ENCODE measurements around the gene SUOX.
"Not testable (repeated sequence)": the region's sequence is repeated elsewhere in the genome, so short reads cannot be mapped to it uniquely, and the experiment has no call there.

SUOX gene

DNA sequence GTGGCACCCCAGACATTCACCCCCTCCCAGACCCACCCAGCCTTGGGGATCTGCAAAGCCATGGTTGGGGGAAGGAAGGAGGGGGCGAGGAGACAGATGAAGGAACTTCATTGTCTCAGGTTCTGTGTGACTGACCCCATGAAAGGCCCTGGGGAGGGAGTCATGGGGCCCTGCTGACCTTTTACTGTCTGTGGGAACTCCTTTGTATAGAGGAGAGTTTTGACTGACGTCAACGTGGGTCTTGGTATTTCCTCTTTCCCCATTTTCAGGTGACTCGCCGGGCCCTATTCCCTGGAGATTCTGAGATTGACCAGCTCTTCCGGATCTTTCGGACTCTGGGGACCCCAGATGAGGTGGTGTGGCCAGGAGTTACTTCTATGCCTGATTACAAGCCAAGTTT, 26.3 kb upstream of the SUOX start:
- H3K4me1 ChIP-seq (ENCODE audit: control insufficient read depth, insufficient read depth, low read length), result peaks cover 26% of the 10 kb centered on the region
- no peak overlapping the region for H3K27ac ChIP-seq (ENCODE audit: low read length)
- no peaks in the 10 kb centered on the region for H3K27me3 ChIP-seq (ENCODE audit: control insufficient read depth in 1 of 2, insufficient read depth in 2 of 2, low read length in 2 of 2)
- H3K4me3 ChIP-seq (ENCODE audit: low read length in 2 of 2), result no peak overlapping the region
- no peaks in the 10 kb centered on the region for H3K9me3 ChIP-seq (ENCODE audit: control insufficient read depth in 2 of 2, low read length in 2 of 2)
- no peak overlapping the region for H3K9ac ChIP-seq (ENCODE audit: low read length in 2 of 2)
- H3K36me3 ChIP-seq (ENCODE audit: control insufficient read depth in 2 of 2, insufficient read depth in 2 of 2, low read length in 2 of 2), result peaks cover 0 to 2% of the 10 kb centered on the region in 2 donors

DNA sequence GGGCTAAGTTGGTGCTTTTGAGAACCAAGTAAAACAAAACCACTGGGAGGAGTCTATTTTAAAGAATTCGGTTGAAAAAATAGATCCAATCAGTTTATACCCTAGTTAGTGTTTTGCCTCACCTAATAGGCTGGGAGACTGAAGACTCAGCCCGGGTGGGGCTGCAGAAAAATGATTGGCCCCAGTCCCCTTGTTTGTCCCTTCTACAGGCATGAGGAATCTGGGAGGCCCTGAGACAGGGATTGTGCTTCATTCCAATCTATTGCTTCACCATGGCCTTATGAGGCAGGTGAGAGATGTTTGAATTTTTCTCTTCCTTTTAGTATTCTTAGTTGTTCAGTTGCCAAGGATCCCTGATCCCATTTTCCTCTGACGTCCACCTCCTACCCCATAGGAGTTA, 25.0 kb upstream of the SUOX start:
- Histone ChIP-seq H3K9ac (ENCODE audit: low read length in 2 of 2) (peak overlapping the region in 1 of 2 donors; percentile 71), H3K4me3 (ENCODE audit: low read length in 2 of 2) (peak overlapping the region in 1 of 2 donors; percentile 30)

DNA sequence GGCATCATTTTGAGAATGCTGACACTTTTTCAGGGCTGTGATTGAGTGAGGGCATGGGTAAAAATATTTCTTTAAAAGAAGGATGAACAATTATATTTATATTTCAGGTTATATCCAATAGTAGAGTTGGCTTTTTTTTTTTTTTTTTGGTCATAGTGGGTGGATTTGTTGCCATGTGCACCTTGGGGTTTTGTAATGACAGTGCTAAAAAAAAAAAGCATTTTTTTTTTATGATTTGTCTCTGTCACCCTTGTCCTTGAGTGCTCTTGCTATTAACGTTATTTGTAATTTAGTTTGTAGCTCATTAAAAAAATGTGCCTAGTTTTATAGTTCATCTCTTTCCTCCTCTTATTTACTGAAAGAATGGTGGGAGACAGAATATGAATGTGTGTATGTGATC, 24.6 kb upstream of the SUOX start:
- peak overlapping the region; percentile 71 to 86 for H3K9ac ChIP-seq (ENCODE audit: low read length in 2 of 2)
- H3K36me3 ChIP-seq (ENCODE audit: control insufficient read depth in 2 of 2, insufficient read depth in 2 of 2, low read length in 2 of 2), result peaks cover 0 to 2% of the 10 kb centered on the region in 2 donors
- peak overlapping the region; percentile 76 to 90 for H3K4me3 ChIP-seq (ENCODE audit: low read length in 2 of 2)
- H3K9me3 ChIP-seq (ENCODE audit: control insufficient read depth in 2 of 2, low read length in 2 of 2), result no peaks in the 10 kb centered on the region
- H3K27ac ChIP-seq (ENCODE audit: low read length), result peak overlapping the region; percentile 90
- peaks cover 18% of the 10 kb centered on the region for H3K4me1 ChIP-seq (ENCODE audit: control insufficient read depth, insufficient read depth, low read length)
- no peaks in the 10 kb centered on the region for H3K27me3 ChIP-seq (ENCODE audit: control insufficient read depth in 1 of 2, insufficient read depth in 2 of 2, low read length in 2 of 2)

More for the DNA sequence above, 25.0 kb upstream of the SUOX start:
- H3K36me3 ChIP-seq (ENCODE audit: control insufficient read depth in 2 of 2, insufficient read depth in 2 of 2, low read length in 2 of 2), result peaks cover 0 to 2% of the 10 kb centered on the region in 2 donors
- H3K9me3 ChIP-seq (ENCODE audit: control insufficient read depth in 2 of 2, low read length in 2 of 2), result no peaks in the 10 kb centered on the region
- H3K4me1 ChIP-seq (ENCODE audit: control insufficient read depth, insufficient read depth, low read length), result peaks cover 22% of the 10 kb centered on the region
- H3K27ac ChIP-seq (ENCODE audit: low read length), result peak overlapping the region; percentile 90
- no peaks in the 10 kb centered on the region for H3K27me3 ChIP-seq (ENCODE audit: control insufficient read depth in 1 of 2, insufficient read depth in 2 of 2, low read length in 2 of 2)

DNA sequence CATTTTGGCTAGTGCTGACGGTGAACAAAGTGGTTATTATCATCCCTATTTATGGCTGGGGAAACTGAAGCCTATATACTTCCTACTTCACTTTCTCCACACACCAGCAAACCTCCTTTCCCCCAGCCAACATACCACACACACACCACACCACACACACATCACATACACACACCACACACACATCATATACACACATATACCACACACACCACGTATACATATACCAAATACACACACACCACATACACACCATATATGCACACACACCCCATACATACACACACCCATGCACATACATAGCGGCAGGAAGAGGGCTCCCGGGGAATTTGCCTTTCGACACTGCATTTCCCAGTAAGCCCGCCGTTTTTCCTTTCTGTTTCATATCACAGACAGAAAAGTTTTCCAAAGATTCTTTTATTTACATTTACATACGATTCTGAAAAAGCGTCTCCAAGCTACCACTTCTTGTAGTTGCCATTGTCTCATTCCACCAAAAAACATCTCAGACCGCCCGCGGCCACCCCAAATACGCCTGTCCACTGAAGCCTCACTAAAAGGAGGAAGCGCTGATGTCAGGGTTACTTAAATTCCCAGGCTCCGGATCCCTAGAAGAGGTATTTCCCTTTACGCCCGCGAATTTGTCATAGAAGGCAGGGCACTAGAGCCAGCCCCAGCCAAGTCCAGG, 24.0 kb upstream of the SUOX start:
- H3K9me3 ChIP-seq (ENCODE audit: control insufficient read depth in 2 of 2, low read length in 2 of 2), result no peaks in the 10 kb centered on the region
- peak overlapping the region; percentile 90 for H3K27ac ChIP-seq (ENCODE audit: low read length)
- no peaks in the 10 kb centered on the region for H3K27me3 ChIP-seq (ENCODE audit: control insufficient read depth in 1 of 2, insufficient read depth in 2 of 2, low read length in 2 of 2)
- H3K4me3 ChIP-seq (ENCODE audit: low read length in 2 of 2), result peak overlapping the region; percentile 76 to 90
- H3K4me1 ChIP-seq (ENCODE audit: control insufficient read depth, insufficient read depth, low read length), result peaks cover 15% of the 10 kb centered on the region
- peak overlapping the region; percentile 71 to 86 for H3K9ac ChIP-seq (ENCODE audit: low read length in 2 of 2)
- H3K36me3 ChIP-seq (ENCODE audit: control insufficient read depth in 2 of 2, insufficient read depth in 2 of 2, low read length in 2 of 2), result peaks cover 0 to 2% of the 10 kb centered on the region in 2 donors

- peaks cover 15% of the 10 kb centered on the region for H3K4me1 ChIP-seq (ENCODE audit: control insufficient read depth, insufficient read depth, low read length)
- no peaks in the 10 kb centered on the region for H3K27me3 ChIP-seq (ENCODE audit: control insufficient read depth in 1 of 2, insufficient read depth in 2 of 2, low read length in 2 of 2)
- H3K9me3 ChIP-seq (ENCODE audit: control insufficient read depth in 2 of 2, low read length in 2 of 2), result no peaks in the 10 kb centered on the region
- H3K27ac ChIP-seq (ENCODE audit: low read length), result peak within 1 kb of the TSS; percentile 94
- peak within 1 kb of the TSS; percentile 94 to 98 for H3K9ac ChIP-seq (ENCODE audit: low read length in 2 of 2)
- H3K4me3 ChIP-seq (ENCODE audit: low read length in 2 of 2), result peak within 1 kb of the TSS; percentile 77 to 90
- H3K36me3 ChIP-seq (ENCODE audit: control insufficient read depth in 2 of 2, insufficient read depth in 2 of 2, low read length in 2 of 2), result peaks cover 0 to 4% of the 10 kb centered on the region in 2 donors
Observed at GRCh38 chr12:55973599-55974307, 23.3 kb upstream of the SUOX start, which contains the start of gene RAB5B. TSS of gene RAB5B (plus strand) at chr12:55974078. CDS start at chr12:55986961, 12,883 bp downstream.

- H3K4me3 ChIP-seq (ENCODE audit: low read length in 2 of 2), result peak overlapping the region; percentile 77 to 90
- H3K9ac ChIP-seq (ENCODE audit: low read length in 2 of 2), result peak overlapping the region; percentile 94 to 98
- peak overlapping the region; percentile 94 for H3K27ac ChIP-seq (ENCODE audit: low read length)
- no peaks in the 10 kb centered on the region for H3K9me3 ChIP-seq (ENCODE audit: control insufficient read depth in 2 of 2, low read length in 2 of 2)
- H3K27me3 ChIP-seq (ENCODE audit: control insufficient read depth in 1 of 2, insufficient read depth in 2 of 2, low read length in 2 of 2), result no peaks in the 10 kb centered on the region
- peaks cover 15% of the 10 kb centered on the region for H3K4me1 ChIP-seq (ENCODE audit: control insufficient read depth, insufficient read depth, low read length)
- peaks cover 0 to 4% of the 10 kb centered on the region in 2 donors for H3K36me3 ChIP-seq (ENCODE audit: control insufficient read depth in 2 of 2, insufficient read depth in 2 of 2, low read length in 2 of 2)
Observed at GRCh38 chr12:55974308-55974730, 22.8 kb upstream of the SUOX start.

DNA sequence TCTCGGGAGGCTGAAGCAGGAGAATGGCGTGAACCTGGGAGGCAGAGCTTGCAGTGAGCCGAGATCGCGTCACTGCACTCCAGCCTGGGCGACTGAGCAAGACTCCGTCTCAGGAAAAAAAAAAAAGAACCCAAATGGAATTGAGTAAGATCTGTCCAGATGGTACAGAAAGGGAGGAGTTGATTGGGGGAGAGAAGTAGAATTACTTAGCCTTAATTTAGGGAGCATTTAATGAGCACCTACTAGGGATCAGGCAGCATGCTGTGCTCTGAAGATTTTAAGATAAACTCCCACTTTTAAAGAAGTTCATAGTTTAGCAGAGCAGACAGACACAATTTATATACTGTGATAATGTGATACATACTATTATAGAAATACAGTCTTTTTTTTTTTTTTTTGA, 18.7 kb upstream of the SUOX start:
- peaks cover 15% of the 10 kb centered on the region for H3K4me1 ChIP-seq (ENCODE audit: control insufficient read depth, insufficient read depth, low read length)
- peaks cover 3 to 4% of the 10 kb centered on the region in 2 donors for H3K36me3 ChIP-seq (ENCODE audit: control insufficient read depth in 2 of 2, insufficient read depth in 2 of 2, low read length in 2 of 2)
- no peak overlapping the region for H3K27ac ChIP-seq (ENCODE audit: low read length)
- no peaks in the 10 kb centered on the region for H3K27me3 ChIP-seq (ENCODE audit: control insufficient read depth in 1 of 2, insufficient read depth in 2 of 2, low read length in 2 of 2)
- no peak overlapping the region for H3K9ac ChIP-seq (ENCODE audit: low read length in 2 of 2)
- H3K4me3 ChIP-seq (ENCODE audit: low read length in 2 of 2), result no peak overlapping the region
- H3K9me3 ChIP-seq (ENCODE audit: control insufficient read depth in 2 of 2, low read length in 2 of 2), result no peaks in the 10 kb centered on the region

DNA sequence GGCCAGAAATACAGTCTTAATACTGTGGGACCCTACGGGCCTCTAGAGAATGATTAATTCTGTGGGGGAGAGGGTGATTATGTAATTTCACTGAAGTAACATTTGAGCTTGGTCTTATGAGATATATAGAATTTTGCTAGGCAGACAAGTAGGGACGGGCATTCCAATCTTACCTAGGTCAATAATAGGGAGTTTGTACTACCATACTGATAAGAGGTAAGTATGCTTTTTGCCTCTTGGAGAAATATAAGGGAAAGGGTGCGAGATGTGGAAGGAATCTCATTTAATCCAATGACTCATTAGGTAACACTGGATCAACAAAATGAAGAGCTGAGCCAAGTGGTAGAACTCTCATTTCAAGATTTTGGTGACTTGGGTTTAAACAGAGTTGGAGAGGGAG, 18.0 kb upstream of the SUOX start:
- Histone ChIP-seq H3K27ac (ENCODE audit: low read length) (no peak overlapping the region), H3K9me3 (ENCODE audit: control insufficient read depth in 2 of 2, low read length in 2 of 2) (no peaks in the 10 kb centered on the region), H3K4me1 (ENCODE audit: control insufficient read depth, insufficient read depth, low read length) (peaks cover 15% of the 10 kb centered on the region), H3K27me3 (ENCODE audit: control insufficient read depth in 1 of 2, insufficient read depth in 2 of 2, low read length in 2 of 2) (no peaks in the 10 kb centered on the region), H3K4me3 (ENCODE audit: low read length in 2 of 2) (no peak overlapping the region), H3K36me3 (ENCODE audit: control insufficient read depth in 2 of 2, insufficient read depth in 2 of 2, low read length in 2 of 2) (peaks cover 4 to 6% of the 10 kb centered on the region in 2 donors), H3K9ac (ENCODE audit: low read length in 2 of 2) (no peak overlapping the region)

- H3K9ac ChIP-seq (ENCODE audit: low read length in 2 of 2); H3K27ac ChIP-seq (ENCODE audit: low read length); H3K4me3 ChIP-seq (ENCODE audit: low read length in 2 of 2); H3K9me3 ChIP-seq (ENCODE audit: control insufficient read depth in 2 of 2, low read length in 2 of 2); H3K4me1 ChIP-seq (ENCODE audit: control insufficient read depth, insufficient read depth, low read length); H3K27me3 ChIP-seq (ENCODE audit: control insufficient read depth in 1 of 2, insufficient read depth in 2 of 2, low read length in 2 of 2): not testable (repeated sequence)
- H3K36me3 ChIP-seq (ENCODE audit: control insufficient read depth in 2 of 2, insufficient read depth in 2 of 2, low read length in 2 of 2), result peaks cover 5 to 17% of the 10 kb centered on the region in 2 donors
Observed at GRCh38 chr12:55981882-55982281, 15.2 kb upstream of the SUOX start.

DNA sequence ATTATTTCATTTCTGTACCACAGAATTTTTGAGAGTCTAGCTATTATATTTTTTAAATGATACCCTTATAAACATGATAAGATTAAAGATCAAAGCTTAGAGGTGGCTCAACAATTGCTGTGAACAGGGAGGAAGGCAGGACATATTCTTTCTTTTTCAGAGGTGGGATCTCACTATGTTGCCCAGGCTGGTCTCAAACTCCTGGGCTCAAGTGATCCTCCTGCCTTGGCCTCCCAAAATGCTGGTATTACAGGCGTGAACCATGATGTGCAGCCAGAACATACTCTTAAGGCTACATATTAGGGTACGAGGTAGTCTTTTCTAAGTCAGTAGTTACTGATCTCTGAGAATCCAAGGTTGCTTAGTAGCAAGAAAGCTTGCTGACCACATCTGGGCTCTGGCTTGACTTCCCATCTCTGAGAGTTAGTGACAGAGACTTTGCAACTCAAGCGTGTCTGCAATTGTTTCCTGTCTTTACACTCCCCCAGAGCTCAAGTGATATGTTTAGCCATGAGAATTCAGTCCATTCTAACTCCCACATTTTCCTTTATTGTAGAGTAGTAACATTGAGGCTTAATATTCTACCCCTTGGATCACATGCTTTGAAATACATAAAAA, 14.6 kb upstream of the SUOX start:
- H3K9ac ChIP-seq (ENCODE audit: low read length in 2 of 2), result no peak overlapping the region
- no peak overlapping the region for H3K27ac ChIP-seq (ENCODE audit: low read length)
- no peaks in the 10 kb centered on the region for H3K27me3 ChIP-seq (ENCODE audit: control insufficient read depth in 1 of 2, insufficient read depth in 2 of 2, low read length in 2 of 2)
- H3K4me1 ChIP-seq (ENCODE audit: control insufficient read depth, insufficient read depth, low read length), result no peaks in the 10 kb centered on the region
- H3K9me3 ChIP-seq (ENCODE audit: control insufficient read depth in 2 of 2, low read length in 2 of 2), result no peaks in the 10 kb centered on the region
- H3K36me3 ChIP-seq (ENCODE audit: control insufficient read depth in 2 of 2, insufficient read depth in 2 of 2, low read length in 2 of 2), result peaks cover 5 to 19% of the 10 kb centered on the region in 2 donors
- no peak overlapping the region for H3K4me3 ChIP-seq (ENCODE audit: low read length in 2 of 2)
